CD1c-positive myeloid dendritic cell (primary cell): Measurements from ENCODE around the gene GATA5.
"Not testable (repeated sequence)": the region's sequence is repeated elsewhere in the genome, so short reads cannot be mapped to it uniquely, and the experiment has no call there.

ENCODE experiments used
- DNase-seq: peaks from one replicate; pipeline ENCODE4 v3.0.0-alpha.2; 2016; ENCODE audit errors: extremely low spot score

The GATA5 gene

GRCh38 chr20:62430866-62431447 lies 44.8 kb downstream of the GATA5 start:
- no peak for DNase-seq

GRCh38 chr20:62430311-62430853 lies 45.4 kb downstream of the GATA5 start:
- no peak for DNase-seq

- DNase-seq: no peak
These were observed 46.1 kb downstream of the GATA5 start for GRCh38 chr20:62429455-62430310.

GRCh38 chr20:62428396-62429295 lies 47.1 kb downstream of the GATA5 start:
- no peak for DNase-seq

GRCh38 chr20:62428002-62428372 lies 47.8 kb downstream of the GATA5 start:
- DNase-seq: no peak

- DNase-seq: no peak
These were observed 48.4 kb downstream of the GATA5 start, which contains the start of gene RBBP8NL for GRCh38 chr20:62427172-62428001. Gene RBBP8NL (minus strand): TSS chr20:62427539. CDS start chr20:62419647, 7,892 bp downstream.

GRCh38 chr20:62426699-62427131 lies 49.1 kb downstream of the GATA5 start:
- no peak for DNase-seq

GRCh38 chr20:62426059-62426348 lies 49.8 kb downstream of the GATA5 start:
- DNase-seq: not testable (repeated sequence)

GRCh38 chr20:62425281-62426058 lies 50.3 kb downstream of the GATA5 start:
- no peak for DNase-seq

- DNase-seq: no peak
These were observed 51.3 kb downstream of the GATA5 start for GRCh38 chr20:62424249-62425107.

GRCh38 chr20:62423326-62423706 lies 52.5 kb downstream of the GATA5 start:
- DNase-seq: no peak

- DNase-seq: no peak
These were observed 53.0 kb downstream of the GATA5 start for GRCh38 chr20:62422636-62423325.

GRCh38 chr20:62421716-62421990 lies 54.1 kb downstream of the GATA5 start:
- no peak for DNase-seq

- DNase-seq: no peak
These were observed 54.7 kb downstream of the GATA5 start for GRCh38 chr20:62420846-62421715.

GRCh38 chr20:62419759-62420158 lies 56.0 kb downstream of the GATA5 start:
- no peak for DNase-seq

- no peak for DNase-seq
These were observed 56.9 kb downstream of the GATA5 start for GRCh38 chr20:62418709-62419487.

GRCh38 chr20:62417981-62418708 lies 57.6 kb downstream of the GATA5 start:
- DNase-seq: no peak
